SK-N-SH (cell line): ENCODE measurements around the gene ACAP1. TPM values are rescaled to one million over a fixed set of nuclear protein-coding genes. Genes with fewer than 3 reads are reported as not detected.

Experiments
- CTCF ChIA-PET: fragments of 300-600, 350-600 bp; formaldehyde crosslinking; extraction: SDS; loops from one replicate; lab custom pipeline; 2021; lab: Yijun Ruan, JAX
- POLR2A ChIA-PET: fragments of 350-600 bp; sonication (Branson Sonifier 250); formaldehyde crosslinking; extraction: SDS; loops from one replicate; lab custom pipeline; 2020; ENCODE audit warnings: antibody characterized with exemption, inconsistent platforms; lab: Yijun Ruan, JAX
- DNase-seq: peaks from one replicate; pipeline ENCODE4 v3.0.0; 2012
- H2AFZ ChIP-seq: fragments of 200-600 bp; sonication (generic); 2 replicates; pipeline ENCODE4 v1.8.1; 2016; ENCODE audit warnings: antibody characterized with exemption, mild to moderate bottlenecking, low read depth
- H3F3A ChIP-seq: fragments of 200-600 bp; sonication (generic); replicated peaks from 2 replicates; pipeline ENCODE3; 2016; ENCODE audit warnings: antibody characterized with exemption, mild to moderate bottlenecking; ENCODE audit not compliant: insufficient read depth
- H3K27ac ChIP-seq, 2 experiments: fragments of 200-500 bp in 1 of 2; fragments of 200-600 bp in 1 of 2; sonication (Bioruptor generic) in 1 of 2; sonication (generic), shearing (Covaris generic) in 1 of 2; 2 replicates each; pipeline versions ENCODE4 v1.5.1 to v1.6.1; 2014 to 2016; ENCODE audit warnings: low read depth in 2 of 2, inconsistent platforms in 1 of 2, low read length in 1 of 2, mild to moderate bottlenecking in 1 of 2, mixed read lengths in 1 of 2
- H3K27me3 ChIP-seq: fragments of 200-600 bp; sonication (generic), shearing (Covaris generic); 2 replicates; pipeline ENCODE4 v1.6.1; 2016; ENCODE audit warnings: mixed run types; ENCODE audit not compliant: insufficient read depth
- H3K36me3 ChIP-seq, 2 experiments: fragments of 200-500 bp in 1 of 2; fragments of 200-600 bp in 1 of 2; sonication (Bioruptor generic) in 1 of 2; sonication (generic) in 1 of 2; replicated peaks in 1 of 2; 2 replicates each; pipeline versions ENCODE3 to v1.5.1; 2014 to 2016; ENCODE audit warnings: low read length in 1 of 2, mild to moderate bottlenecking in 1 of 2; ENCODE audit not compliant: insufficient read depth in 2 of 2, control insufficient read depth in 1 of 2
- H3K4me1 ChIP-seq, 2 experiments: fragments of 200-500 bp in 1 of 2; fragments of 200-600 bp in 1 of 2; sonication (Bioruptor generic) in 1 of 2; sonication (generic), shearing (Covaris generic) in 1 of 2; 2 replicates each; pipeline versions ENCODE4 v1.5.1 to v1.6.1; 2014 to 2016; ENCODE audit warnings: low read depth in 1 of 2, low read length in 1 of 2, mixed run types in 1 of 2; ENCODE audit not compliant: insufficient read depth in 2 of 2, control insufficient read depth in 1 of 2
- H3K4me2 ChIP-seq: fragments of 200-600 bp; sonication (generic), shearing (Covaris generic); 2 replicates; pipeline ENCODE4 v1.6.1; 2017; ENCODE audit warnings: mixed run types
- H3K4me3 ChIP-seq, 2 experiments: fragments of 200-500 bp in 1 of 2; fragments of 200-600 bp in 1 of 2; sonication (Bioruptor generic) in 1 of 2; sonication (generic), shearing (Covaris generic) in 1 of 2; 2 replicates each; pipeline versions ENCODE4 v1.5.1 to v1.8.1; 2014 to 2016; ENCODE audit warnings: low read depth in 2 of 2, inconsistent platforms in 1 of 2, low read length in 1 of 2, mild to moderate bottlenecking in 1 of 2, mixed read lengths in 1 of 2, moderate library complexity in 1 of 2
- H3K79me2 ChIP-seq: fragments of 200-600 bp; sonication (generic); 2 replicates; pipeline ENCODE4 v1.8.1; 2017; ENCODE audit warnings: mild to moderate bottlenecking; ENCODE audit not compliant: insufficient read depth
- H3K9ac ChIP-seq: fragments of 200-600 bp; sonication (generic); 2 replicates; pipeline ENCODE4 v1.6.1; 2017; ENCODE audit warnings: mixed run types
- H3K9me2 ChIP-seq: fragments of 200-600 bp; sonication (generic); 2 replicates; pipeline ENCODE4 v1.6.1; 2017; ENCODE audit warnings: mixed run types
- H3K9me3 ChIP-seq: fragments of 200-600 bp; sonication (generic); 2 replicates; pipeline ENCODE4 v1.6.1; 2017; ENCODE audit warnings: mixed run types, mild to moderate bottlenecking, moderate library complexity
- H4K20me1 ChIP-seq: fragments of 200-600 bp; sonication (generic); 2 replicates; pipeline ENCODE4 v1.6.1; 2017; ENCODE audit warnings: mild to moderate bottlenecking, mixed run types; ENCODE audit not compliant: insufficient read depth
- CHD2 ChIP-seq: fragments of 150-350 bp; IDR thresholded peaks from 2 replicates; pipeline ENCODE4 v1.6.1; 2018; ENCODE audit warnings: low read length; ENCODE audit not compliant: partially characterized antibody
- EP300 ChIP-seq, 2 experiments: IDR thresholded peaks; 2 replicates each; pipeline versions ENCODE4 v1.4.0 to v1.6.1; 2012; ENCODE audit warnings: borderline replicate concordance in 1 of 2, low read depth in 1 of 2, low read length in 1 of 2
- MXI1 ChIP-seq: IDR thresholded peaks from 2 replicates; pipeline ENCODE4 v1.6.1; 2012; ENCODE audit warnings: mild to moderate bottlenecking, low read depth, low read length, improper control_type of control experiment
- POLR2AphosphoS5 ChIP-seq: IDR thresholded peaks from 2 replicates; pipeline ENCODE4 v1.6.1; 2012; ENCODE audit warnings: low read depth, low read length
- RXRA ChIP-seq: IDR thresholded peaks from 2 replicates; pipeline ENCODE4 v1.4.0; 2012; ENCODE audit warnings: low read depth, mild to moderate bottlenecking, borderline replicate concordance
- WGBS: methylation state at CpG from one replicate; pipeline ENCODE4 v1.1.6; 2017; ENCODE audit warnings: low lambda C conversion rate; 5-methylcytosine and 5-hydroxymethylcytosine counted together
- polyA plus RNA-seq, 3 experiments: library from polyadenylated mRNA; depleted of rRNA; stranded (reverse); fragments of >200 nt; gene quantifications; 2 replicates each; pipeline ENCODE4 v1.2.3, GENCODE V29; 2012
- TF ChIP-seq, protein P1 (sequence below): fragments of 200-600 bp; sonication (generic); IDR thresholded peaks from 2 replicates; pipeline ENCODE4 v1.6.1; 2017; ENCODE audit warnings: antibody characterized with exemption, mild to moderate bottlenecking, moderate library complexity

ACAP1 gene
- polyA plus RNA-seq, 1 of the 3 experiments (the other 2 are of a cell fraction), result 0.71 TPM

DNA sequence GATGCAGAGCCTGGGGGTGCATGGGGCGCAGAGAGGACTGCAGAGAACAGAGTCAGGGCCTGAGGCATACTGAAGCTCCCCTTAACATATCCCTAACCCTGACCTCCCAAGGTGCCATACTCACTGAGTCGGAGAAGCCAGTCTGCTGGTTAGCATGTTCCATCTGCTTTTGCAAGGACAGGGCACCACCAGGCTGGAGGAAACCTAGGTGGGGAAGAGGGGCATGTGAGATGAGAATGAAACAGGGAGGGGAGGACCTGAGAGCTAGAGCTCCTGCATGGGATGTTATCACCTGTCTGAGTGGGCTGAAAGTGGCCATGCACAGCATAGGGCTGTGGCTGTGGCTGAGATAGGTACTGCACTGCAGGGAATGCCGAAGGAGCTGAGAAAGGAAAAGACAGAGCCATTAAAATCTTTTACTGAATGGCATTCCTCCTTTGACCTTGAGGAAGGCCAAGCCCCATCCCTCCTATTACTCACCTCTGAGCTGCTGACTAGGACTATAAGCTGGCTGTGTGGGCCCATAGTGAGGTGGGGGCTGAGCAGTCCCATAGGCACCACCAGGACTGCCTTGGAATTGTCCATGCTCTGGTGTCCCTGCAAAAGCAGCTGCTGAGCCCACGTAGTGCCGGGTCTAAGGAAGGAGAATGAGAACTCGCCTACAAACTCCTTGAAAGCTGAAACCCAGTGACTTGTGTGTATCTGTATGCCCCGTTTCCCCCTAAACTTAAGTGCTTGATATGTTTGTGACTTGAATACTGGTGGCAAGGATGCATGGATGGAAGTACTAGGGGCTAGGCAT lies 23.0 kb upstream of the ACAP1 start:
- TF ChIP-seq POLR2AphosphoS5 (peak; percentile 50; the same call in 1 of the 2 replicates), MXI1 (no peak)
- TF ChIP-seq, protein P1, sequence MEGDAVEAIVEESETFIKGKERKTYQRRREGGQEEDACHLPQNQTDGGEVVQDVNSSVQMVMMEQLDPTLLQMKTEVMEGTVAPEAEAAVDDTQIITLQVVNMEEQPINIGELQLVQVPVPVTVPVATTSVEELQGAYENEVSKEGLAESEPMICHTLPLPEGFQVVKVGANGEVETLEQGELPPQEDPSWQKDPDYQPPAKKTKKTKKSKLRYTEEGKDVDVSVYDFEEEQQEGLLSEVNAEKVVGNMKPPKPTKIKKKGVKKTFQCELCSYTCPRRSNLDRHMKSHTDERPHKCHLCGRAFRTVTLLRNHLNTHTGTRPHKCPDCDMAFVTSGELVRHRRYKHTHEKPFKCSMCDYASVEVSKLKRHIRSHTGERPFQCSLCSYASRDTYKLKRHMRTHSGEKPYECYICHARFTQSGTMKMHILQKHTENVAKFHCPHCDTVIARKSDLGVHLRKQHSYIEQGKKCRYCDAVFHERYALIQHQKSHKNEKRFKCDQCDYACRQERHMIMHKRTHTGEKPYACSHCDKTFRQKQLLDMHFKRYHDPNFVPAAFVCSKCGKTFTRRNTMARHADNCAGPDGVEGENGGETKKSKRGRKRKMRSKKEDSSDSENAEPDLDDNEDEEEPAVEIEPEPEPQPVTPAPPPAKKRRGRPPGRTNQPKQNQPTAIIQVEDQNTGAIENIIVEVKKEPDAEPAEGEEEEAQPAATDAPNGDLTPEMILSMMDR, result peak; percentile 27; the same call in 1 of the 2 replicates
- Histone ChIP-seq H3K27me3 (no peaks in the 10 kb centered on the region), H3K4me2 (peak overlapping the region; percentile 99; the same call in 1 of the 2 replicates), H3K79me2 (peaks cover 62% of the 10 kb centered on the region), H3K36me3 (peaks cover 53 to 59% of the 10 kb centered on the region in 2 experiments), H4K20me1 (peaks cover 62% of the 10 kb centered on the region), H3K27ac (peak overlapping the region in 1 of 2 experiments; percentile 8; a peak in 2 of 4 replicates), H3K9me2 (no peaks in the 10 kb centered on the region), H3K4me3 (peak overlapping the region in 1 of 2 experiments; percentile 94; a peak in 1 of 4 replicates), H3F3A (peaks cover 63% of the 10 kb centered on the region), H3K9ac (no peak overlapping the region), H3K9me3 (no peaks in the 10 kb centered on the region), H3K4me1 (peaks cover 23 to 49% of the 10 kb centered on the region in 2 experiments), H2AFZ (no peak overlapping the region)
- CTCF ChIA-PET, result interaction anchor here (0.6 to 2.2 kb wide), 9 partner anchors 11 to 99 kb away, joined by 3 to 7 read pairs (median 3); no protein-coding TSS in a partner anchor
- 78% methylated on average over 6 of the region's 7 CpGs for WGBS
- POLR2A ChIA-PET, result interaction anchor here (0.8 to 1.2 kb wide), 2 partner anchors 12 to 16 kb away, joined by 3 to 6 read pairs; partner anchors contain the start of gene NEURL4
- DNase-seq, result no peak

DNA sequence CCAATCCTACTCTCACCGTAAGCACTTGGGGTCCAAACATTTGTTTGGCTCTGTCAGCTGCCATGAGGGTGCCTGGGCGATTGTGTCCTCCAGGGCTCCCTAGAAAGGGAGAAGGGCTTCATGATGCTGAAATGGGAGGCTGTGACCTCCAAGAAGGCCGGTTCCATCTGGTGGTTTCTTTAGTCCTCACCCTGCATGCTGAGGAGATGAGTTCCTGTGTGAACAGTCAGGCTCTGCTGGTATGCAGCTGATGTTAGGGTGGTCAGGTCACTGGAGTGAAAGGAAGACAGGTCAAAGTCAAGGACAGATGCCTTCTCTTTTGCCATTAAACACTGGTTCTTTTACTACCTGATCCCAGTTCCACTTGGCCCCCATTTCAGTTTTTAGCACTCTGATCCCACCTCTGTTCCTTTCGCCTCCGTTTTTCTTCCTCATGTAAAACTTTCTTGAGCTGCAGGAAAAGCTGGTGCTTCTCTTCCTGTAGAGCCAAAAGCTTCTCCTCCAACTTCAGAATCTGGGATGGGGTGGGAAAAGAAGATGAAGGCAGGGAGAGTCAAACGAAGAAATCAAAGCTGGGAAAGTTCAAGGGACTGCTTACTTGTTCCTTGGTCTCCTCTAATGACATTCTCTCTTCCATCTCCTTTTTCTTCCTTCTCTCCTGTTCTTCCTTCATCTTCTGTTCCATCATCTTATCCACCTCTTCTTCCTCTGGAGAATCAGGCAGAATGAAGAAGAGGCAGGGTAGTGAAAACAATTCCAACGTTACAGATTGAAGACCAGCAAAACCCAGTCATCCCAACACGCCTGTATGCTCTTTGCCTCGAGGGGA lies 22.2 kb upstream of the ACAP1 start:
- H3K4me1 ChIP-seq, result peaks cover 23 to 47% of the 10 kb centered on the region in 2 experiments
- no peak for TF ChIP-seq CHD2
- TF ChIP-seq RXRA, result no peak
- 0 out of 2 replicates have a peak, but pooled peaks have one; percentile 1 for TF ChIP-seq POLR2AphosphoS5
- TF ChIP-seq EP300 (IDR thresholded peaks at IDR 0.05; ENCODE audit: borderline replicate concordance in 1 of 2, low read depth in 1 of 2, low read length in 1 of 2), result no peak
- TF ChIP-seq, protein P1, result no peak
- whole genome bisulfite sequencing, result 38% methylated on average over 8 of the region's 9 CpGs
- ChIA-PET POLR2A (interaction anchor here (0.8 to 2.6 kb wide), 2 partner anchors 11 to 15 kb away, joined by 3 to 11 read pairs; partner anchors contain the start of gene NEURL4), CTCF (interaction anchor here (0.9 to 2.9 kb wide), 10 partner anchors 9 to 100 kb away, joined by 3 to 12 read pairs (median 3); no protein-coding TSS in a partner anchor)
- H3K9ac ChIP-seq, result peak overlapping the region; percentile 80
- peaks cover 54% of the 10 kb centered on the region for H3K79me2 ChIP-seq
- H3F3A ChIP-seq, result peaks cover 56% of the 10 kb centered on the region
- no peak overlapping the region for H2AFZ ChIP-seq
- no peaks in the 10 kb centered on the region for H3K9me2 ChIP-seq
- peak overlapping the region; percentile 99 for H3K4me2 ChIP-seq
- peaks cover 59% of the 10 kb centered on the region in 2 experiments for H3K36me3 ChIP-seq
- peak overlapping the region; percentile 88 to 94 for H3K4me3 ChIP-seq
- no peaks in the 10 kb centered on the region for H3K27me3 ChIP-seq
- H3K27ac ChIP-seq, result peak overlapping the region; percentile 76 to 90
- peaks cover 54% of the 10 kb centered on the region for H4K20me1 ChIP-seq
- no peaks in the 10 kb centered on the region for H3K9me3 ChIP-seq
- DNase-seq, result no peak
